HG02678 (cell line): ENCODE measurements around the gene COL9A3.

Source experiments
- ATAC-seq: cut with Tn5 transposase; IDR thresholded peaks from one replicate; pipeline ENCODE4 v1.9.1; 2021; ENCODE audit warnings: mild to moderate bottlenecking, moderate library complexity; ENCODE audit not compliant: unreplicated experiment

COL9A3 gene

GRCh38 chr20:62876902-62877816 lies 60.3 kb downstream of the COL9A3 start:
- ATAC-seq = no peak

GRCh38 chr20:62878244-62879038 lies 61.6 kb downstream of the COL9A3 start:
- ATAC-seq = no peak

- no peak for ATAC-seq
Measured at GRCh38 chr20:62879275-62880146, 62.7 kb downstream of the COL9A3 start.

GRCh38 chr20:62880147-62880934 lies 63.5 kb downstream of the COL9A3 start:
- ATAC-seq = no peak

- no peak for ATAC-seq
Measured at GRCh38 chr20:62880935-62881661, 64.2 kb downstream of the COL9A3 start.

GRCh38 chr20:62881662-62882395 lies 65.0 kb downstream of the COL9A3 start:
- no peak for ATAC-seq

- no peak for ATAC-seq
Measured at GRCh38 chr20:62882426-62882825, 65.6 kb downstream of the COL9A3 start.

- ATAC-seq = no peak
Measured at GRCh38 chr20:62884556-62884955, 67.7 kb downstream of the COL9A3 start.

GRCh38 chr20:62885046-62885895 lies 68.4 kb downstream of the COL9A3 start:
- no peak for ATAC-seq

- ATAC-seq = no peak
Measured at GRCh38 chr20:62885896-62886708, 69.3 kb downstream of the COL9A3 start.

GRCh38 chr20:62886709-62887058 lies 69.8 kb downstream of the COL9A3 start:
- no peak for ATAC-seq

- no peak for ATAC-seq
Measured at GRCh38 chr20:62887152-62887859, 70.5 kb downstream of the COL9A3 start.

- no peak for ATAC-seq
Measured at GRCh38 chr20:62887860-62888239, 71.0 kb downstream of the COL9A3 start.

- no peak for ATAC-seq
Measured at GRCh38 chr20:62888406-62888805, 71.6 kb downstream of the COL9A3 start.

GRCh38 chr20:62888910-62889309 lies 72.1 kb downstream of the COL9A3 start:
- ATAC-seq = no peak

GRCh38 chr20:62889411-62889810 lies 72.6 kb downstream of the COL9A3 start:
- no peak for ATAC-seq

- no peak for ATAC-seq
Measured at GRCh38 chr20:62889871-62890270, 73.0 kb downstream of the COL9A3 start.
